Suprapubic skin (tissue), 4 donors: Measurements from ENCODE around the gene IFNA4. TPM values are rescaled to one million over a fixed set of nuclear protein-coding genes. Genes with fewer than 3 reads are reported as not detected.
A peak's percentile ranks its signal among the peaks of the same experiment; 100 is the strongest.
"Not testable (repeated sequence)": the region's sequence is repeated elsewhere in the genome, so short reads cannot be mapped to it uniquely, and the experiment has no call there.

Experiments used
- DNase-seq, 2 donors: peaks; one replicate each; pipeline ENCODE4 v3.0.0-alpha.2; 2019; ENCODE audit warnings: low spot score in 2 of 2
- H3K27ac ChIP-seq: fragments of 200-600 bp; sonication (generic); one replicate; pipeline ENCODE4 v1.5.1; 2019
- H3K27me3 ChIP-seq: fragments of 200-600 bp; sonication (generic); one replicate; pipeline ENCODE4 v1.5.1; 2019
- H3K36me3 ChIP-seq: fragments of 200-600 bp; sonication (generic); one replicate; pipeline ENCODE4 v1.5.1; 2019
- H3K4me1 ChIP-seq: fragments of 200-600 bp; sonication (generic); one replicate; pipeline ENCODE4 v1.5.1; 2019
- H3K4me3 ChIP-seq: fragments of 200-600 bp; sonication (generic); one replicate; pipeline ENCODE4 v1.5.1; 2019; ENCODE audit warnings: mild to moderate bottlenecking
- H3K9me3 ChIP-seq: fragments of 200-600 bp; sonication (generic); one replicate; pipeline ENCODE4 v1.5.1; 2019
- EP300 ChIP-seq: sonication (generic); formaldehyde crosslinking; IDR thresholded peaks from one replicate; pipeline ENCODE4 v1.6.1; 2017; ENCODE audit warnings: antibody characterized with exemption
- POLR2A ChIP-seq, 2 donors: fragments of 450-650 bp; IDR thresholded peaks; one replicate each; pipeline ENCODE4 v1.6.1; 2017; ENCODE audit warnings: antibody characterized with exemption in 2 of 2, mild to moderate bottlenecking in 2 of 2, moderate library complexity in 2 of 2
- POLR2AphosphoS5 ChIP-seq, 3 donors: sonication (generic); formaldehyde crosslinking; IDR thresholded peaks; one replicate each; pipeline ENCODE4 v1.6.1; 2017; ENCODE audit warnings: antibody characterized with exemption in 3 of 3
- WGBS: methylation state at CpG from one replicate; pipeline ENCODE4 v1.1.5; 2018; 5-methylcytosine and 5-hydroxymethylcytosine counted together
- total RNA-seq, 4 donors: library from RNA; depleted of rRNA; stranded (reverse); fragments of >200 nt; gene quantifications; one replicate each; pipeline ENCODE4 v1.1.0, GENCODE V29; 2016
- TF ChIP-seq, protein P1 (sequence below), 2 donors: fragments of 200-600 bp in 1 of 2; fragments of 450-650 bp in 1 of 2; sonication (generic) in 1 of 2; IDR thresholded peaks; one replicate each; pipeline ENCODE4 v1.5.1; 2016 to 2019; ENCODE audit warnings: antibody characterized with exemption in 2 of 2, mild to moderate bottlenecking in 1 of 2, moderate library complexity in 1 of 2

The IFNA4 gene
- total RNA-seq, 4 donors from 2014 or later = not detected

- H3K27ac ChIP-seq, H3K9me3 ChIP-seq, H3K4me1 ChIP-seq, H3K27me3 ChIP-seq, DNase-seq, H3K4me3 ChIP-seq, H3K36me3 ChIP-seq: not testable (repeated sequence)
- no CpG with 5 or more reads among the region's 2 CpGs for WGBS
These were observed 23.4 kb upstream of the IFNA4 start for GRCh38 chr9:21210782-21211181.

- no peaks in the 10 kb centered on the region for H3K36me3 ChIP-seq
- no peak overlapping the region for H3K27ac ChIP-seq
- no peaks in the 10 kb centered on the region for H3K27me3 ChIP-seq
- DNase-seq = peak; percentile 27 to 55
- H3K9me3 ChIP-seq = no peaks in the 10 kb centered on the region
- H3K4me3 ChIP-seq = no peak overlapping the region
- TF ChIP-seq POLR2AphosphoS5 (IDR thresholded peaks at IDR 0.05) (no peak), POLR2A (IDR thresholded peaks at IDR 0.05) (no peak), EP300 (no peak)
- TF ChIP-seq, protein P1, sequence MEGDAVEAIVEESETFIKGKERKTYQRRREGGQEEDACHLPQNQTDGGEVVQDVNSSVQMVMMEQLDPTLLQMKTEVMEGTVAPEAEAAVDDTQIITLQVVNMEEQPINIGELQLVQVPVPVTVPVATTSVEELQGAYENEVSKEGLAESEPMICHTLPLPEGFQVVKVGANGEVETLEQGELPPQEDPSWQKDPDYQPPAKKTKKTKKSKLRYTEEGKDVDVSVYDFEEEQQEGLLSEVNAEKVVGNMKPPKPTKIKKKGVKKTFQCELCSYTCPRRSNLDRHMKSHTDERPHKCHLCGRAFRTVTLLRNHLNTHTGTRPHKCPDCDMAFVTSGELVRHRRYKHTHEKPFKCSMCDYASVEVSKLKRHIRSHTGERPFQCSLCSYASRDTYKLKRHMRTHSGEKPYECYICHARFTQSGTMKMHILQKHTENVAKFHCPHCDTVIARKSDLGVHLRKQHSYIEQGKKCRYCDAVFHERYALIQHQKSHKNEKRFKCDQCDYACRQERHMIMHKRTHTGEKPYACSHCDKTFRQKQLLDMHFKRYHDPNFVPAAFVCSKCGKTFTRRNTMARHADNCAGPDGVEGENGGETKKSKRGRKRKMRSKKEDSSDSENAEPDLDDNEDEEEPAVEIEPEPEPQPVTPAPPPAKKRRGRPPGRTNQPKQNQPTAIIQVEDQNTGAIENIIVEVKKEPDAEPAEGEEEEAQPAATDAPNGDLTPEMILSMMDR (IDR thresholded peaks at IDR 0.05) = no peak
- 96% methylated on average over 7 of the region's 7 CpGs for WGBS
- H3K4me1 ChIP-seq = no peaks in the 10 kb centered on the region
These were observed 22.9 kb upstream of the IFNA4 start for GRCh38 chr9:21210311-21210710.

GRCh38 chr9:21207043-21207442 lies 19.7 kb upstream of the IFNA4 start, which contains the start of gene IFNA10:
Gene IFNA10 (minus strand): TSS chr9:21207143. CDS start chr9:21207097, 46 bp downstream.
- H3K9me3 ChIP-seq, DNase-seq, H3K27ac ChIP-seq, H3K4me1 ChIP-seq, H3K27me3 ChIP-seq, H3K4me3 ChIP-seq, H3K36me3 ChIP-seq: not testable (repeated sequence)
- 89% methylated on average over 3 of the region's 3 CpGs for WGBS

DNA sequence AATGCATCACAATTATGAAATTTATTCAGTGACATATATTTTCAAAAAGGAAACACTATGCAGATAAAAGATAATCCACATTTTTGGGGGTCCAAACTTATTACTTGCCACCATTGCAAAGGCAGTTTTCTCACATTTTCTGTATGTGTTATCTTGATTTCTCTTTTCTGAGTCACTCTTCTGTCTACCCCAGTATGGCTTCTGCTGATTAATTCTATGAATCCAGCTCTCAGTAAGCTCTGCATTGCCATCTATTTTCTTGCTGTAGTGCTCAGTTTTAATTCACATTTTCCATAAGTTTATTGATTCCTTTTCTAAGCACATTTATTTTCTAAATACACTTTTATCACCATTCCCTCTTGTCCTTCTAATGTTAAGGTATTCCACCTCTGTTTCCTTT lies 17.8 kb upstream of the IFNA4 start:
- H3K36me3 ChIP-seq = no peaks in the 10 kb centered on the region
- no peak overlapping the region for H3K27ac ChIP-seq
- TF ChIP-seq, protein P1 (IDR thresholded peaks at IDR 0.05) = no peak
- TF ChIP-seq EP300 (no peak), POLR2A (IDR thresholded peaks at IDR 0.05) (no peak), POLR2AphosphoS5 (IDR thresholded peaks at IDR 0.05) (no peak)
- peaks cover 2% of the 10 kb centered on the region for H3K27me3 ChIP-seq
- no peak overlapping the region for H3K4me3 ChIP-seq
- H3K4me1 ChIP-seq = no peaks in the 10 kb centered on the region
- no peak for DNase-seq
- no peaks in the 10 kb centered on the region for H3K9me3 ChIP-seq

DNA sequence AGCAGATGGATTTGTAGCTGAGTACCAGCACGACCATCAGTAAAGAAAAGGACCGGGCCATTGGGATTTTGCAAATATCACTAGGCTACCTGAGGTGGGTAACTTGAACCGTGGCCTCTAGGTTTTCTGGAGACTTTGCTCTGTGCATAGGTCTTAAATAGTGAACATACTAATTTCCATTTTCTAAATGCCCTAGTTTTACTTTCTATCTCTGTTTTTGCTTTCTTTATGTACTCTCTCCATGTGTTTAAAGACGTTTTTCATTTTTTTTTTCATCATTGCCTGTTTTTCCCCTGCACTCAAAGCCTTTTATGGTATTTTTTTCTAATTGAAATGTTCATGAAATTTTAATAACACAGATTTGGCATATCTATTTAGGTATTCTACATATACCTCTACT lies 14.7 kb upstream of the IFNA4 start, which contains the start of gene IFNA7:
Gene IFNA7 (minus strand): TSS at position 101 of the 400 bp plus-strand sequence. CDS start 40 bp downstream, at position 61.
- not testable (repeated sequence) for H3K9me3 ChIP-seq, H3K36me3 ChIP-seq, H3K27ac ChIP-seq, H3K4me1 ChIP-seq, H3K27me3 ChIP-seq, DNase-seq, H3K4me3 ChIP-seq
- WGBS = 69% methylated on average over 4 of the region's 4 CpGs

- not testable (repeated sequence) for H3K27ac ChIP-seq, DNase-seq, H3K9me3 ChIP-seq, H3K4me3 ChIP-seq, H3K4me1 ChIP-seq, H3K27me3 ChIP-seq, H3K36me3 ChIP-seq
- WGBS = 40% methylated on average over 6 of the region's 6 CpGs
- TF ChIP-seq, protein P1 (IDR thresholded peaks at IDR 0.05) = peak in 1 of 2 donors; percentile 32
These were observed 7.7 kb upstream of the IFNA4 start for GRCh38 chr9:21194867-21195776.
